HG03439 (cell line): Measurements from ENCODE around the gene RIC8A.

Experiments
- ATAC-seq: cut with Tn5 transposase; IDR thresholded peaks from one replicate; pipeline ENCODE4 v1.9.1; 2021; ENCODE audit warnings: mild to moderate bottlenecking, moderate library complexity; ENCODE audit not compliant: unreplicated experiment

The RIC8A gene

DNA sequence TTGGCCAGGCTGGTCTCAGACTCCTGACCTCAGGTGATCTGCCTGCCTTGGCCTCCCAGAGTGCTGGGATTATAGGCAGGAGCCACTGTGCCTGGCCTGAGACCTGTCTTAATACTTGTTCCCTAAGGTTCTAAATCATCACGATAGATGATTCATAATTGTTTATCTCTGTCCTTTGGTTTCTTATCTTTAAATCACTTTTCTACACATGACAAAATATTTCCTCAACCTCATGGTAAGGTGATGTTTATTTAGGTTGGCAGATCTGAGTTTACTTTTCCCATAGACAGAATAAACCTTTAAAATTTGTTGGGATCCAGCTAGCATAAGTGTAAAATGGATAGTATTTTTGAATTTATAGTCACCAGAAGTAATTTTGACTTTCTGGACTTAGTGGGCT is 32.8 kb downstream of the RIC8A start:
- no peak for ATAC-seq

DNA sequence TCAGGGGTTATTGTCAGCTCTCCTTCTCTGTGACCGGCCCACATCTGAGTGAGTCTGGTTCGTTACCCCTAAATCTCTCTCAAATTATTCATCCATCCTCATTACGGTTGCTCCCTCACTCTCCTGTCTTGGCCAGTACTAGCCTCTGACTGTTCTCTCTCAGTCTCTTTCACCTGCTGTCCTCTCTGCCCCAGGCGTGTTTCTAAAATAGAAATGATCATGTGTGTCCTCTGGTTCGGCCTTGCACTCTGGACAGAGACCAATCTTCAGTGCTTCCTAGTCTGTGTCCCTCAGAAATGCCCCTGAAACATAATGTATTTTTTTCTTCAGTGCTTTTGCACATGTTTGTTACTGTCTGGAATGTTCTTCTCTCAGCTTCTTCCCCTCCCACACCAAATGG is 34.1 kb downstream of the RIC8A start:
- ATAC-seq: no peak

DNA sequence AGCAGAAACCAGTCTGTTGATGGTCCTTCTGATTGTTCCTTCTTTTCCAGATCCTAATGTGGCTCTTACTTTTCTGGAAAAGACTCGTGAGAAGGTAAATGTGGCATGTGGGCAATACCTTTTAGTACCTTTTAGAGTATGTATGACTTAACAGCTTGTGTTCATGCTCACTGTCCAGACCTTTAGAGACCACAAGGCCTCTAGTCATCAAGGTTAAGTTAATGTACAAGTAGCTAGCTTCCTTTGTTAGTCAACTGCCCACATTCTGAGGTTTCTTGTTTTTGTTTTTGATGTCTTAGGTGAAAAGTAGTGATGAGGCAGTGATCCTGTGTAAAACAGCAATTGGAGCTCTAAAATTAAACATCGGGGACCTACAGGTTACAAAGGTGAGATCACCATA is 36.9 kb downstream of the RIC8A start:
- ATAC-seq: no peak

DNA sequence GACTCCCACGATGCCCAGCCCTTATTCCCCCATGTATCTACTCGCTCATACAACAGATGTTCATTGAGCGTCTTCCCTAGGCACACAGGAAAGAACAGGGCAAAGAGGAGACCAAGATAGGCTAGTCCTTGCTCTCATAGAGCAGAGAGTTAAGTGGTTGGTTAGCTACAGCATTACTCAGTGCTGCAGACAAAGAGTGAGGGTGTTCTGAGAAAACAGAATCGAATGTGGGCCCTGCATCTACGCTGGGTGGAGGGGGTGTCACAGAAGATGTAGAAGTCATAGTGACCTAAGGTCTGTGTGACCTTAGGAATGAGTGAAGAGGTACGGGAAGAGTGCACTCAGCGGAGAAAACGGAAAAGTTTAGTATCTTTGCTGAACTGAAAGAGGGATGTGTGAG is 41.6 kb downstream of the RIC8A start:
- ATAC-seq: no peak

DNA sequence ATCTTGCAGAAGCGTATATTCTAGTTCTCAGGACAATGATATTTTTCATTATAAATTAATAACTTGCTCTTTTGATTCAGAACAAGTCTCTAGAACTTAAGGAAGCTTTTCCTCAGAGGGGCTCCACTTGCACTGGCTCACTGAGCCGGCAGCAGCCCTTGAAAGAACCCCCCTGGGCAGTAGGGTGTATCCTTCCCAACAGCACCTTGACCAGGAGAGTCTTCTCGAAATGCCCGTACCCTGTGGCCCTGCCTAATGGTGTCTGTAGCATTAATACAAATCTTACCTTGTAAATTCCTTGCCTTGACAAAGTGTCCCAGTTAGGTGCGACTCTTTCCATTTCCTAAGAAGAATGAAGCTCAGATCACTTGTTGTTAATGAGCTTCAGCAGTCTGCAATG is 42.8 kb downstream of the RIC8A start:
- no peak for ATAC-seq

DNA sequence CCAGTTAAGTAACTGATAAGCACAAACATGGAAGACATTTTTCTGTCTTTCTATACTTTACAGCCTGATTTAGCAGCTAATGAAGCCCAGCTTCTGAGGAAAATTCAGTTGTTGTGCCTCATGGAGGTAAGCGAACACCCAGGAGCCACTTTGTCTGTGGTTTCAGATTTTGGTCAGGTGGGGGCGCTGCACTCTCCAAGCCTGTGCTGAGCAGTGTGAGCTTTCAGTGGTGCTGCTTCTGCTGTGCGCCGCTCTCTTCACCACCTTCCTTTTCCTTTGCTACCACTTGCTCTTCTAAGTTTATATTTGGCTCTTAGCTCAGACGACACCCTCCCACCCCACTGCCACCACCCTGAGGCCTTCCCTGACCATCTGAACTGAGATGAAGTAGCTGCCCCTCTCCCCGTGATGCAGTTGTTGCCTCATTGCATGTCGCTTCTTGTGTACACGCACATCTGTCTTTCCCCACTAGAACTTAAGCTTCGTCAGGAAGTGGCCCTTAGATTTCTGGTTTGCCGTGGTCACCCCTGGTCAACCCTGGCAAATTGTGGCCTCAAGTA is 43.3 kb downstream of the RIC8A start:
- no peak for ATAC-seq

DNA sequence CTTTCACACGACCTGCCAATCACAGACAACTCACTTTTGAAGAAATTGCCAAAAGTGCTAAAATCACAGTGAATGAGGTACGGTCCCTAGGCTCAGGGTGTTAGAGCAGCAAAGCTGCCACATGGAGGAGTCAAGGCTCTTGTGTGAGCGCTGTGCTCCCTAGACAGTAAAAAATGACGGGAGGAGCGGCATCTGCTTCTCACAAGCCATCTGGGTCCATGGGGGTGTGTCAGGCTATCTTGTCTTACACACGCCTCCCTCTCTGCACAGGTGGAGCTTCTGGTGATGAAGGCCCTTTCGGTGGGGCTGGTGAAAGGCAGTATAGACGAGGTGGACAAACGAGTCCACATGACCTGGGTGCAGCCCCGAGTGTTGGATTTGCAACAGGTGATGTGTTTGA is 44.0 kb downstream of the RIC8A start:
- ATAC-seq: no peak

DNA sequence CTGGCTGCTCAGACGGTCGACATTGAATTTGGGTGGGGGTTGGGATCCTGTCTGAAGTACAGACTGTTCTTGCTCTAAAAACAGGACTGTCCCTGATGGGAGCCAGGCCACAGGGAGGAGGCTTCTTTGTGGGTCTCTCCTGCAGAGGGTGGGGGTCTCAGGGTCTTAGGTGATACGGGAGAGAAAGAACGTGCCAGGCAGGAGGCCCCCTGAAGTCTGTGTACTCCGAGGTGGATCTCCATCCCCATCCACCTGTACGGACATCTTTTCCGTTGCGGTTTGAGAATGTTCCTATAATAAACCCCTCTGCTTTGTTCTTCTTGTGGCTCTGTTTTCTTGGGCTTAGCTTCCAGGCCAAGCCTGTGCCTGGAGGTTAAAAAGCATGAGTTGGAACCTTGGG is 45.2 kb downstream of the RIC8A start:
- no peak for ATAC-seq

DNA sequence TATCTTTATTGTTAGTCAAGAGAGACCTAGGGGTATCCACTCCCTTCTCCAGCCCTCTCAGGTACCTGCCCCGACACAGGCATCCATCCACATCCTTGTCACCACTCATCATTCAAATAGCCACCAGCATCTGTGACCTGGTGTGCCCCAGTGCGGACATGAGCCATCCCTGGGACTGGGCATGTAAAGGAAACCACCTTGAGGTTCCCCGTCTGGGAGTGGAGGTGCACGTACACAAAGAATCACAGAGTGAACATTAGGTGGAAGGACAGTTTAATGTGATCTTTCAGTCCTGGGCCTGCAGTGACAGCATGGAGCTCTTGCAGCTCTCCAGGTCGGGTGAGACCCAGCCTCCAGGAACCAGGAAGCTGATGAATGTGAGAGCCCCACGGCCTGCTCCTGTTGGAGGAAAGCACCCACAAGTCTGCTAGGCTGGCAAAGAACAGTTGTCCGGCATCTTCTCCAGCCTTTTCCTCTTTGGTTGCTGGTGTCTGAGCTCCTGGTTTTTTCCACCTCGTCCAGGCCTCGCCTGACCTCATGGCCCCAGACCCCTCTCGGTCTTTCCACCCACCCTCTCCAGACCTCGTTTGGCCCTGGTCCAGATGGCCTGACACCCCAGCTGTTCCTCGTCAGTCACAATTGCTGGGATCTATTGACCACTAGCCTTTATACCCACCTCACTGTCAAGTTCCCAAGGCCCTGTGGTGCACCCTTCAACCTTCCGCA is 45.8 kb downstream of the RIC8A start:
- no peak for ATAC-seq

DNA sequence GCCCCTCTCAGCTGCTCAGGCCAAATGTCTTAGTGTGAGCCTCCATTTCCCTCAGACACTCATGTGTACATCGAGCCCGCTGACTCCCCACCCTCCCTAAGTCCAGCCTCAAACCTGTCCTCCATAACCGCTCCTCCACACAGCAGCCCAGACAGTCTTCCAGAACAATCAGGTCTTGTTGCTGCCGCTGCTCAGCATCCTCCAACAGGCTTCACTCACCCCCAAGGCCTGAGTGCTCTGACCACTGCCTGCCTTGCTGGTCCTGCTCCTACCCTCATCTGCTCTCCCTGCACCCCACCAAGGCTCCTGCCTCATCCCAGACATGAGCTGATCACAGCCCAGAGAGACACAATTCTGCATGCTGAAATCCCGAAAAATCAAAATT is 46.4 kb downstream of the RIC8A start:
- no peak for ATAC-seq

DNA sequence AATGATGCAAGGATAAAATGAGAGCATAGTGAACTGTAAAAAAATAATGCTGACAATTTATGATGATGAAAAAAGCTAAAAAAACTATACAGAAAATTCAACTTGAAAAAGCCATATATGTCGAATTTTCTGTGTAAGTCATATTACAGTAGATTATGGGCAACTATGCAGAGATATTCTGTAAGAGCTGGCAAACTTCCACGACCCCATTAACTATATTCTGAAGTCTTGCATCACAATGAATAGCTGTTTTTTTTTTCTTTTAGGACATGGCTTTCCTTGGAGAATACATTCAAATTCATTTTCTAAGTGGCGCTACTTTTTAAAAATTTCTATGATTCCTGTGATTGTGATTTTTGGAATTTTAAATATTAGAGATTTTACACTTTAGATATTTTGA is 47.7 kb downstream of the RIC8A start:
- no peak for ATAC-seq

DNA sequence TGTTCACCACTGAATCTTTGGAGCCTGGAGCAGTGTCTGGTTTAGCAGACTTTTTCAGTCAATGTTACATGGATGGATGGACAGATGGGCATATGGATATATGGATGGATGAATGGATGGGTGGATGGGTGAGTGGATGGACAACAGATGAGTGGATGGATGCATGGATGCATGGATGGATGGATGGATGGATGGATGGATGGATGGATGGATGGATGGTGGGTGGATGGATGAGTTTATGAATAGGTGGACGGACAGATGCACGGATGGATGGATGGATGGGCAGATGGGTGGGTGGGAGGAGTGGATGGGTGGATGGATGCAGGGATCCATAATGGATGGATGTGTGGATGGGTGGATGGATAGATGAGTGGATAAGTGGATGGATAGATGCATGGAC is 48.3 kb downstream of the RIC8A start:
- ATAC-seq: no peak

DNA sequence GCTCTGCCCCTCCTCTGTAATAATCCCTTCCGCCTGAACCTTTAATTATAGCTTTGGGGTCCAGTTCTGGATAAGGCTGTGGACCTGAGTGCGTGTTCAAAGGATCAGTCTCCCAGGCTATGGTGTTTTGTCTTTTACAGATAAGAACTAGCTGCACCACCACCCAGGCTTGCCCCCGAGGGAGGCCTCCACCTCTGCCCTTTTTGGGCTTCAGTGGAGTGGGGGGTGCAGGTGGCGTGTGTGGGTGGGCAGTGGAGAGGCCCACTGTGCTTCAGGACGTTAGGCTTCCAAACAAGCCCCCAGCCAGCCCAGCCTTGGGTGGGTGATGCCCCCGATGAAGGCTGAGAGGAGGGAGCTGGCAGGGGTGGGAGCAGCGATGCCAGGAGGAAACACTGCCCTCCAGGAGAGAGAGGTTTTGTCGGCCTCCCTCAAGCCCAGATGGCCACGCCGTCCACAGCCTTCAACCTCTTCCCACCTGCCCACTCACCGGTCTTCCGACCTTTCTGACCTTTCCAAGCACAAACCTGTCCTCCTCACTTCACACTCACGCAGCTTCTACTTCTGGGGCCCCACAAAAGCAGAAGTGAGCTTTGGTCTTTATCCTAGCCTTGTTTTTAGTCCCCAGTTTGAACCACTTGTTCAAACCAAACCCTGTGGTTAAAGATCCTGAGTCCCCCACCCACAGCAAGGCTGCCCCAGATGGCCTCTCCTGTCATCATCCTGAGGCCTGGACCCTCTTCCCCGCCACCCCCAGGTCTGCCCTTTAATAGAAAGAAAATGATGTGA is 49.6 kb downstream of the RIC8A start:
- ATAC-seq: no peak

DNA sequence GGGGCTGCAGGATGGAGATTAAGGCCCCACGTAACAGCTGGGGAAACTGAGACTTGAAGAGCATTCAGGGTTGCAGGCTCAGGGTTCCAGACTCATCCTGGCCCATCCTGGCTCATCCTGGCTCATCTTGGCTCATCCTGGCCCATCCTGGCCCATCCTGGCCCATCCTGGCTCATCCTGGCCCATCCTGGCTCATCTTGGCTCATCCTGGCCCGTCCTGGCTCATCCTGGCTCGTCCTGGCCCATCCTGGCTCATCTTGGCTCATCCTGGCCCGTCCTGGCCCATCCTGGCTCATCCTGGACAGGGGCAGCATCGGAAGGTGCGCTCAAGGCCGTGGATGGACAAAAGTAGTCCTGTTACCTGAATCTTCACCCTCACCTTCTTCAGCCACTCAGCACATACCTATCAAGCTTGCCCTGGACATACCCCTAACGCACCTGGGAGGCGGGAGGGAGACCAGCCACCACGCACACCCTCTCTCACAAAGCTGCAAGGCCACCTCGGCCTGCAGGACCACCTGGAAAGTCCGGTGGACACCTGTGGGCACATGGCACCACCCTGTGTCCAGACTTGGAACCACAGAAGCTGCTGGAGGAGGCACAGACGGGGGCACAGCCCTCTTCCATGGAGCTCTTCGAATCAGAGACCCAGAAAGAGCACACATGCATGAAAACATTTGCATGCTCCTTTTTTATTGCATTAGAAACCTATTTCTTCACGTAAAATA is 50.4 kb downstream of the RIC8A start:
- no peak for ATAC-seq

DNA sequence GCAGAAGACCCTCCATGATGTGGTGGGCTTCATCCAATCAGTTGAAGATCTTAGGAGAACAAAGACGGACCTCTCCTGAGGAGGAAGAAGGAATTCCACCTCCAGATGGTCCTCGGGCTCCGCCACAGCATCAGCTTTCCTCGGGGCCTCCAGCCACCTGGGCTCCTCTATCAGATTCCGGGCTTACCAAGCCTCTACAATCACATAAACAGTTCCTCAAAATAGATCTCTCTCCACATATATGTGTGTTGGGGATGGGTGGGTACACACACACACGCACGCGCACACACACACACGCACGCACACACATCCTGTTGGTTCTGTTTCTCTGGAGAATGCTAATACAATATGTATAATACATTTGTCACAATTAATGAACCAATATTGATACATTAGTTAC is 51.9 kb downstream of the RIC8A start:
- ATAC-seq: no peak

DNA sequence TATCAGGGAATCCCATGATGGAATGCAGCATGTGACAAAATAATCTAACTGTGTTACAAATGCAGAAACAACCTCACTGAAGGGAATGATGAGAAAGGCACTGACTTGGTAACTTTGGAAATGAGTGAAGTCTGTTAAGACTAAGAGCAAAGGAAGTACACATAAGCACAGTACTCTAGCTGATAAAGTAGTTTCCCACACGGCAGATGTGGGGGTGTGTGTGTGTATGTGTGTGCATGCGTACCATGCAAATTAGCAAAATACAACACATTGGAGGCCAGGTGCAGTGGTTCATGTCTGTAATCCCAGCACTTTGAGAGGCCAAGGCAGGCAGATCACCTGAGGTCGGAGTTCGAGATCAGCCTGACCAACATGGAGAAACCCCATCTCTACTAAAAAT is 54.1 kb downstream of the RIC8A start:
- no peak for ATAC-seq
